Measurements from ENCODE around the gene TAX1BP3. TPM values are rescaled to one million over a fixed set of nuclear protein-coding genes. Genes with fewer than 3 reads are reported as not detected.

The TAX1BP3 gene
- total RNA-seq, 1 donor = 164 TPM

GRCh38 chr17:3635474-3636153 lies 32.8 kb downstream of the TAX1BP3 start:
- Histone ChIP-seq H2AFZ (ENCODE audit: low read length) (peak overlapping the region; percentile 90), H3K79me2 (ENCODE audit: insufficient read depth, low read length) (peaks cover 39% of the 10 kb centered on the region), H3K4me3 (ENCODE audit: insufficient read depth, low read length) (peak overlapping the region; percentile 83), H3K9me3 (ENCODE audit: low read depth, low read length) (no peaks in the 10 kb centered on the region), H3K4me2 (ENCODE audit: insufficient read depth, low read length) (peak overlapping the region; percentile 97), H3K4me1 (ENCODE audit: insufficient read depth, low read length) (peaks cover 13% of the 10 kb centered on the region), H4K20me1 (ENCODE audit: insufficient read depth, low read length) (no peaks in the 10 kb centered on the region), H3K27ac (ENCODE audit: low read depth, low read length) (peak overlapping the region; percentile 92), H3K36me3 (ENCODE audit: insufficient read depth, low read length) (peaks cover 12% of the 10 kb centered on the region), H3K27me3 (ENCODE audit: insufficient read depth, low read length) (no peaks in the 10 kb centered on the region)
- TF ChIP-seq CTCF (IDR thresholded peaks at IDR 0.05; ENCODE audit: extremely low read depth, low read depth, low read length) = no peak
- DNase-seq (ENCODE audit: insufficient read length, low spot score, missing footprints) = no peak

GRCh38 chr17:3632287-3632686 lies 36.1 kb downstream of the TAX1BP3 start:
- Histone ChIP-seq H3K79me2 (ENCODE audit: insufficient read depth, low read length) (peaks cover 24% of the 10 kb centered on the region), H2AFZ (ENCODE audit: low read length) (no peak overlapping the region), H3K36me3 (ENCODE audit: insufficient read depth, low read length) (peaks cover 14% of the 10 kb centered on the region)

GRCh38 chr17:3630781-3631180 lies 37.6 kb downstream of the TAX1BP3 start:
- Histone ChIP-seq H3K4me1 (ENCODE audit: insufficient read depth, low read length) (no peaks in the 10 kb centered on the region), H3K27me3 (ENCODE audit: insufficient read depth, low read length) (no peaks in the 10 kb centered on the region), H3K4me2 (ENCODE audit: insufficient read depth, low read length) (no peak overlapping the region), H3K9me3 (ENCODE audit: low read depth, low read length) (no peaks in the 10 kb centered on the region), H3K36me3 (ENCODE audit: insufficient read depth, low read length) (peaks cover 17% of the 10 kb centered on the region), H3K79me2 (ENCODE audit: insufficient read depth, low read length) (peaks cover 14% of the 10 kb centered on the region), H4K20me1 (ENCODE audit: insufficient read depth, low read length) (no peaks in the 10 kb centered on the region), H3K27ac (ENCODE audit: low read depth, low read length) (no peak overlapping the region), H2AFZ (ENCODE audit: low read length) (no peak overlapping the region), H3K4me3 (ENCODE audit: insufficient read depth, low read length) (no peak overlapping the region)
- no peak for DNase-seq (ENCODE audit: insufficient read length, low spot score, missing footprints)
- TF ChIP-seq CTCF (IDR thresholded peaks at IDR 0.05; ENCODE audit: extremely low read depth, low read depth, low read length) = no peak

More at GRCh38 chr17:3632287-3632686, 36.1 kb downstream of the TAX1BP3 start:
- Histone ChIP-seq H3K4me3 (ENCODE audit: insufficient read depth, low read length) (no peak overlapping the region), H3K4me2 (ENCODE audit: insufficient read depth, low read length) (no peak overlapping the region), H4K20me1 (ENCODE audit: insufficient read depth, low read length) (no peaks in the 10 kb centered on the region), H3K4me1 (ENCODE audit: insufficient read depth, low read length) (peaks cover 4% of the 10 kb centered on the region), H3K9me3 (ENCODE audit: low read depth, low read length) (no peaks in the 10 kb centered on the region), H3K27ac (ENCODE audit: low read depth, low read length) (no peak overlapping the region), H3K27me3 (ENCODE audit: insufficient read depth, low read length) (no peaks in the 10 kb centered on the region)
- no peak for TF ChIP-seq CTCF (IDR thresholded peaks at IDR 0.05; ENCODE audit: extremely low read depth, low read depth, low read length)
- DNase-seq (ENCODE audit: insufficient read length, low spot score, missing footprints) = no peak

GRCh38 chr17:3627769-3628167 lies 40.6 kb downstream of the TAX1BP3 start:
- Histone ChIP-seq H3K4me3 (ENCODE audit: insufficient read depth, low read length) (no peak overlapping the region), H3K27me3 (ENCODE audit: insufficient read depth, low read length) (no peaks in the 10 kb centered on the region), H3K4me2 (ENCODE audit: insufficient read depth, low read length) (no peak overlapping the region), H3K27ac (ENCODE audit: low read depth, low read length) (no peak overlapping the region), H3K36me3 (ENCODE audit: insufficient read depth, low read length) (peaks cover 35% of the 10 kb centered on the region), H3K9me3 (ENCODE audit: low read depth, low read length) (no peaks in the 10 kb centered on the region), H3K4me1 (ENCODE audit: insufficient read depth, low read length) (no peaks in the 10 kb centered on the region), H2AFZ (ENCODE audit: low read length) (no peak overlapping the region), H4K20me1 (ENCODE audit: insufficient read depth, low read length) (no peaks in the 10 kb centered on the region), H3K79me2 (ENCODE audit: insufficient read depth, low read length) (peaks cover 5% of the 10 kb centered on the region)
- TF ChIP-seq CTCF (IDR thresholded peaks at IDR 0.05; ENCODE audit: extremely low read depth, low read depth, low read length) = no peak
- no peak for DNase-seq (ENCODE audit: insufficient read length, low spot score, missing footprints)

Measured in osteoblast (primary cell).